ENCODE results near the gene FGD4. TPM values are rescaled to one million over a fixed set of nuclear protein-coding genes. Genes with fewer than 3 reads are reported as not detected.

Gene FGD4
- total RNA-seq, 2 donors from 2014 or later = 36.3 to 54.4 TPM

DNA sequence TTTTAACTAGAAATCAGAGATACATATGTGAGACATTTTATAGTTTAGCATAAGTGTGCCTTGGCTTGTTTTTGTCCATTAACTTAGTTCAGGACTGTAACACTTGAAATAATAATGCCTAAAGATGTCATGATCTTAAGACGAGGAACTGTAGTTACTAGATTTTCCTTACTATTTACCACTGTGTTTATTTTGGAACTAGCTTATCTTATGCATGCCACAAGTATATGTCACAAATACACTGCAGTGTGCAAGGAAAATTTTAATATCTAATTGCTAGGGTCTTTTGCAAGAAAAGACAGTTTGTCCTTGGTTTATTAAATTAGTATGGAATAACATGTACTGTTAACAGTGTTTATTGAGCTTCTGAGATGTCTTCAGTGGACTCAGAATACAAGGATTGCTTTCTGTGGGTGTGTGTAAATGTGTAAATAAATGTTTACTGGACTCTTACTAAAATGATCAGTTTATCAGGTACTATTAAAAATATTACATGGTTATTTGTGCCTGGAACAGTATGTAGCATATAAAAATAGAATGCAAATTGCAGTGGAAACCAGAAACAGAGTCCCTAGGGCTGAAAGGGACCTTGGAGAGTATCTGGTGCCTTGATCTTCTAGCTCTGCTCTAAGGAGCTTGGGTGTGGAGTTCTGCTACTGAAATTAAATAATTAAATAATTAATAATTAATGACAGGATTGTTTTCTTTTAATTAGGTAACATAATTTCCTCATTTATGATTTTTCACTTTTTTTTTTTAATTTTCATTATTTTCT, 58.1 kb downstream of the FGD4 start:
- intact Hi-C loops (cut with DNase I) = loop anchor here (10.0 kb wide), 1 partner anchor 197 kb away; no protein-coding TSS in a partner anchor
- Histone ChIP-seq H3K4me3 (no peak overlapping the region), H3K4me1 (peaks cover 43% of the 10 kb centered on the region), H3K9me3 (no peaks in the 10 kb centered on the region), H3K36me3 (replicated peaks in 1 of 2; ENCODE audit: insufficient read depth in 1 of 2, low read depth in 2 of 2) (no peaks in the 10 kb centered on the region), H3K27me3 (no peaks in the 10 kb centered on the region), H3K27ac (peak overlapping the region in 2 of 4 donors; percentile 8 to 24)
- DNase-seq (no peak), ATAC-seq (no peak)
- 8 to 14% methylated on average over 1 of the region's 1 CpG for WGBS, 2 donors
- TF ChIP-seq CTCF (IDR thresholded peaks at IDR 0.05) (no peak), POLR2A (IDR thresholded peaks at IDR 0.05) (no peak)

GRCh38 chr12:32460638-32461037, 61.3 kb downstream of the FGD4 start:
- Histone ChIP-seq H3K9me3 (no peaks in the 10 kb centered on the region), H3K4me3 (no peak overlapping the region), H3K36me3 (replicated peaks in 1 of 2; ENCODE audit: insufficient read depth in 1 of 2, low read depth in 2 of 2) (no peaks in the 10 kb centered on the region), H3K27ac (no peak overlapping the region), H3K4me1 (peaks cover 21% of the 10 kb centered on the region), H3K27me3 (no peaks in the 10 kb centered on the region)
- intact Hi-C loops (cut with DNase I) = no loop called here
- 100% methylated on average over 1 of the region's 1 CpG for WGBS, 2 donors
- ATAC-seq = no peak
- TF ChIP-seq CTCF (IDR thresholded peaks at IDR 0.05) = no peak
- TF ChIP-seq POLR2A (IDR thresholded peaks at IDR 0.05) = no peak
- DNase-seq = no peak

- WGBS, 2 donors = 92 to 95% methylated on average over 2 of the region's 2 CpGs
- TF ChIP-seq CTCF (IDR thresholded peaks at IDR 0.05) (no peak), POLR2A (IDR thresholded peaks at IDR 0.05) (no peak)
- ATAC-seq = no peak
Measured at GRCh38 chr12:32462908-32463307, 63.5 kb downstream of the FGD4 start.

GRCh38 chr12:32466187-32466586, 66.8 kb downstream of the FGD4 start:
- DNase-seq = no peak
- peaks cover 7% of the 10 kb centered on the region for H3K4me1 ChIP-seq
- H3K4me3 ChIP-seq = no peak overlapping the region
- 94 to 100% methylated on average over 1 of the region's 1 CpG for WGBS, 2 donors
- no peak for ATAC-seq
- H3K27ac ChIP-seq = no peak overlapping the region
- intact Hi-C loops (cut with DNase I) = no loop called here
- TF ChIP-seq POLR2A (IDR thresholded peaks at IDR 0.05) (no peak), CTCF (IDR thresholded peaks at IDR 0.05) (no peak)
- no peaks in the 10 kb centered on the region for H3K9me3 ChIP-seq
- no peaks in the 10 kb centered on the region for H3K27me3 ChIP-seq
- H3K36me3 ChIP-seq (replicated peaks in 1 of 2; ENCODE audit: insufficient read depth in 1 of 2, low read depth in 2 of 2) = no peaks in the 10 kb centered on the region

More at GRCh38 chr12:32462908-32463307, 63.5 kb downstream of the FGD4 start:
- intact Hi-C loops (cut with DNase I) = no loop called here
- H3K27ac ChIP-seq = no peak overlapping the region
- no peak overlapping the region for H3K4me3 ChIP-seq
- no peaks in the 10 kb centered on the region for H3K9me3 ChIP-seq
- H3K4me1 ChIP-seq = no peaks in the 10 kb centered on the region
- no peaks in the 10 kb centered on the region for H3K36me3 ChIP-seq (replicated peaks in 1 of 2; ENCODE audit: insufficient read depth in 1 of 2, low read depth in 2 of 2)
- no peaks in the 10 kb centered on the region for H3K27me3 ChIP-seq
- no peak for DNase-seq

Measured in body of pancreas (tissue), 4 donors.